ENCODE measurements around the gene KCTD3. TPM values are rescaled to one million over a fixed set of nuclear protein-coding genes. Genes with fewer than 3 reads are reported as not detected.

Gene KCTD3
- total and polyA plus RNA-seq, 2 experiments from 2014 or later = 34.0 to 40.8 TPM

GRCh38 chr1:215669806-215670491 is 102.8 kb downstream of the KCTD3 start:
- Histone ChIP-seq H3K9me3 (ENCODE audit: low read depth) (no peaks in the 10 kb centered on the region), H3K36me3 (no peaks in the 10 kb centered on the region), H3K4me3 (no peak overlapping the region), H3K4me1 (ENCODE audit: low read depth) (no peaks in the 10 kb centered on the region), H3K27ac (no peak overlapping the region), H3K27me3 (no peaks in the 10 kb centered on the region)
- TF ChIP-seq, protein P1, sequence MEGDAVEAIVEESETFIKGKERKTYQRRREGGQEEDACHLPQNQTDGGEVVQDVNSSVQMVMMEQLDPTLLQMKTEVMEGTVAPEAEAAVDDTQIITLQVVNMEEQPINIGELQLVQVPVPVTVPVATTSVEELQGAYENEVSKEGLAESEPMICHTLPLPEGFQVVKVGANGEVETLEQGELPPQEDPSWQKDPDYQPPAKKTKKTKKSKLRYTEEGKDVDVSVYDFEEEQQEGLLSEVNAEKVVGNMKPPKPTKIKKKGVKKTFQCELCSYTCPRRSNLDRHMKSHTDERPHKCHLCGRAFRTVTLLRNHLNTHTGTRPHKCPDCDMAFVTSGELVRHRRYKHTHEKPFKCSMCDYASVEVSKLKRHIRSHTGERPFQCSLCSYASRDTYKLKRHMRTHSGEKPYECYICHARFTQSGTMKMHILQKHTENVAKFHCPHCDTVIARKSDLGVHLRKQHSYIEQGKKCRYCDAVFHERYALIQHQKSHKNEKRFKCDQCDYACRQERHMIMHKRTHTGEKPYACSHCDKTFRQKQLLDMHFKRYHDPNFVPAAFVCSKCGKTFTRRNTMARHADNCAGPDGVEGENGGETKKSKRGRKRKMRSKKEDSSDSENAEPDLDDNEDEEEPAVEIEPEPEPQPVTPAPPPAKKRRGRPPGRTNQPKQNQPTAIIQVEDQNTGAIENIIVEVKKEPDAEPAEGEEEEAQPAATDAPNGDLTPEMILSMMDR (IDR thresholded peaks at IDR 0.05; ENCODE audit: low read depth, low read length) = no peak
- DNase-seq (ENCODE audit: low read depth in 1 of 2, low spot score in 1 of 2) = no peak
